SK-N-SH (cell line): Measurements from ENCODE around the gene ST13. TPM values are rescaled to one million over a fixed set of nuclear protein-coding genes. Genes with fewer than 3 reads are reported as not detected.

Source experiments
- CTCF ChIA-PET: fragments of 300-600, 350-600 bp; formaldehyde crosslinking; extraction: SDS; loops from one replicate; lab custom pipeline; 2021; lab: Yijun Ruan, JAX
- POLR2A ChIA-PET: fragments of 350-600 bp; sonication (Branson Sonifier 250); formaldehyde crosslinking; extraction: SDS; loops from one replicate; lab custom pipeline; 2020; ENCODE audit warnings: antibody characterized with exemption, inconsistent platforms; lab: Yijun Ruan, JAX
- DNase-seq: peaks from one replicate; pipeline ENCODE4 v3.0.0; 2012
- H2AFZ ChIP-seq: fragments of 200-600 bp; sonication (generic); 2 replicates; pipeline ENCODE4 v1.8.1; 2016; ENCODE audit warnings: antibody characterized with exemption, mild to moderate bottlenecking, low read depth
- H3F3A ChIP-seq: fragments of 200-600 bp; sonication (generic); replicated peaks from 2 replicates; pipeline ENCODE3; 2016; ENCODE audit warnings: antibody characterized with exemption, mild to moderate bottlenecking; ENCODE audit not compliant: insufficient read depth
- H3K27ac ChIP-seq, 2 experiments: fragments of 200-500 bp in 1 of 2; fragments of 200-600 bp in 1 of 2; sonication (Bioruptor generic) in 1 of 2; sonication (generic), shearing (Covaris generic) in 1 of 2; 2 replicates each; pipeline versions ENCODE4 v1.5.1 to v1.6.1; 2014 to 2016; ENCODE audit warnings: low read depth in 2 of 2, inconsistent platforms in 1 of 2, low read length in 1 of 2, mild to moderate bottlenecking in 1 of 2, mixed read lengths in 1 of 2
- H3K27me3 ChIP-seq: fragments of 200-600 bp; sonication (generic), shearing (Covaris generic); 2 replicates; pipeline ENCODE4 v1.6.1; 2016; ENCODE audit warnings: mixed run types; ENCODE audit not compliant: insufficient read depth
- H3K36me3 ChIP-seq, 2 experiments: fragments of 200-500 bp in 1 of 2; fragments of 200-600 bp in 1 of 2; sonication (Bioruptor generic) in 1 of 2; sonication (generic) in 1 of 2; replicated peaks in 1 of 2; 2 replicates each; pipeline versions ENCODE3 to v1.5.1; 2014 to 2016; ENCODE audit warnings: low read length in 1 of 2, mild to moderate bottlenecking in 1 of 2; ENCODE audit not compliant: insufficient read depth in 2 of 2, control insufficient read depth in 1 of 2
- H3K4me1 ChIP-seq, 2 experiments: fragments of 200-500 bp in 1 of 2; fragments of 200-600 bp in 1 of 2; sonication (Bioruptor generic) in 1 of 2; sonication (generic), shearing (Covaris generic) in 1 of 2; 2 replicates each; pipeline versions ENCODE4 v1.5.1 to v1.6.1; 2014 to 2016; ENCODE audit warnings: low read depth in 1 of 2, low read length in 1 of 2, mixed run types in 1 of 2; ENCODE audit not compliant: insufficient read depth in 2 of 2, control insufficient read depth in 1 of 2
- H3K4me2 ChIP-seq: fragments of 200-600 bp; sonication (generic), shearing (Covaris generic); 2 replicates; pipeline ENCODE4 v1.6.1; 2017; ENCODE audit warnings: mixed run types
- H3K4me3 ChIP-seq, 2 experiments: fragments of 200-500 bp in 1 of 2; fragments of 200-600 bp in 1 of 2; sonication (Bioruptor generic) in 1 of 2; sonication (generic), shearing (Covaris generic) in 1 of 2; 2 replicates each; pipeline versions ENCODE4 v1.5.1 to v1.8.1; 2014 to 2016; ENCODE audit warnings: low read depth in 2 of 2, inconsistent platforms in 1 of 2, low read length in 1 of 2, mild to moderate bottlenecking in 1 of 2, mixed read lengths in 1 of 2, moderate library complexity in 1 of 2
- H3K79me2 ChIP-seq: fragments of 200-600 bp; sonication (generic); 2 replicates; pipeline ENCODE4 v1.8.1; 2017; ENCODE audit warnings: mild to moderate bottlenecking; ENCODE audit not compliant: insufficient read depth
- H3K9ac ChIP-seq: fragments of 200-600 bp; sonication (generic); 2 replicates; pipeline ENCODE4 v1.6.1; 2017; ENCODE audit warnings: mixed run types
- H3K9me2 ChIP-seq: fragments of 200-600 bp; sonication (generic); 2 replicates; pipeline ENCODE4 v1.6.1; 2017; ENCODE audit warnings: mixed run types
- H3K9me3 ChIP-seq: fragments of 200-600 bp; sonication (generic); 2 replicates; pipeline ENCODE4 v1.6.1; 2017; ENCODE audit warnings: mixed run types, mild to moderate bottlenecking, moderate library complexity
- H4K20me1 ChIP-seq: fragments of 200-600 bp; sonication (generic); 2 replicates; pipeline ENCODE4 v1.6.1; 2017; ENCODE audit warnings: mild to moderate bottlenecking, mixed run types; ENCODE audit not compliant: insufficient read depth
- CHD2 ChIP-seq: fragments of 150-350 bp; IDR thresholded peaks from 2 replicates; pipeline ENCODE4 v1.6.1; 2018; ENCODE audit warnings: low read length; ENCODE audit not compliant: partially characterized antibody
- CTCF ChIP-seq: fragments of 200-600 bp; sonication (generic); IDR thresholded peaks from 2 replicates; pipeline ENCODE4 v1.6.1; 2017; ENCODE audit warnings: antibody characterized with exemption, mild to moderate bottlenecking, moderate library complexity
- ELF1 ChIP-seq: IDR thresholded peaks from 2 replicates; pipeline ENCODE4 v1.4.0; 2012
- EP300 ChIP-seq, 2 experiments: IDR thresholded peaks; 2 replicates each; pipeline versions ENCODE4 v1.4.0 to v1.6.1; 2012; ENCODE audit warnings: borderline replicate concordance in 1 of 2, low read depth in 1 of 2, low read length in 1 of 2
- FOSL2 ChIP-seq: IDR thresholded peaks from 2 replicates; pipeline ENCODE4 v1.4.0; 2012; ENCODE audit warnings: low read depth, mild to moderate bottlenecking, moderate library complexity, borderline replicate concordance
- GABPA ChIP-seq: IDR thresholded peaks from 2 replicates; pipeline ENCODE4 v1.4.0; 2012; ENCODE audit warnings: low read depth, mild to moderate bottlenecking
- GATA2 ChIP-seq: sonication (generic); formaldehyde crosslinking; IDR thresholded peaks from 2 replicates; pipeline ENCODE4 v1.5.0; 2020; ENCODE audit warnings: mild to moderate bottlenecking, missing genetic modification reagents
- JUND ChIP-seq: IDR thresholded peaks from 2 replicates; pipeline ENCODE4 v1.4.0; 2012
- MAX ChIP-seq: IDR thresholded peaks from 2 replicates; pipeline ENCODE4 v1.4.0; 2012; ENCODE audit warnings: low read depth
- NRF1 ChIP-seq: IDR thresholded peaks from 2 replicates; pipeline ENCODE4 v1.6.1; 2012; ENCODE audit warnings: low read depth, mild to moderate bottlenecking, low read length
- RAD21 ChIP-seq: IDR thresholded peaks from 2 replicates; pipeline ENCODE4 v1.6.1; 2012; ENCODE audit warnings: mild to moderate bottlenecking, low read length
- TAF1 ChIP-seq: IDR thresholded peaks from 2 replicates; pipeline ENCODE4 v1.6.1; 2012; ENCODE audit warnings: low read depth, mild to moderate bottlenecking, low read length, moderate library complexity, borderline replicate concordance
- TCF12 ChIP-seq: IDR thresholded peaks from 2 replicates; pipeline ENCODE4 v1.4.0; 2012
- USF1 ChIP-seq: IDR thresholded peaks from 2 replicates; pipeline ENCODE4 v1.4.0; 2012; ENCODE audit warnings: low read depth, borderline replicate concordance
- ZBTB33 ChIP-seq: IDR thresholded peaks from 2 replicates; pipeline ENCODE4 v1.4.0; 2012; ENCODE audit warnings: low read depth, borderline replicate concordance
- WGBS: methylation state at CpG from one replicate; pipeline ENCODE4 v1.1.6; 2017; ENCODE audit warnings: low lambda C conversion rate; 5-methylcytosine and 5-hydroxymethylcytosine counted together
- polyA plus RNA-seq, 3 experiments: library from polyadenylated mRNA; depleted of rRNA; stranded (reverse); fragments of >200 nt; gene quantifications; 2 replicates each; pipeline ENCODE4 v1.2.3, GENCODE V29; 2012

The ST13 gene
- 66.0 and 72.3 TPM in 2 replicates for polyA plus RNA-seq (2012; rRNA removed)
- polyA plus RNA-seq (2012; cell fraction: cytosol; rRNA removed): 85.1 and 117 TPM in 2 replicates
- polyA plus RNA-seq (2012; cell fraction: nucleus; rRNA removed): 14.9 and 34.6 TPM in 2 replicates

- POLR2A ChIA-PET: interaction anchor here (0.6 to 0.7 kb wide), 2 partner anchors 42 to 205 kb away, joined by 3 read pairs; no protein-coding TSS in a partner anchor
- Histone ChIP-seq H3K27ac (peak within 1 kb of the TSS; percentile 93 to 95), H4K20me1 (peaks cover 32% of the 10 kb centered on the region; the same call in 1 of the 2 replicates), H3K36me3 (peaks cover 0 to 8% of the 10 kb centered on the region in 2 experiments), H3F3A (no peaks in the 10 kb centered on the region), H2AFZ (peak within 1 kb of the TSS; percentile 66; the same call in 1 of the 2 replicates), H3K9me3 (no peaks in the 10 kb centered on the region), H3K9me2 (no peaks in the 10 kb centered on the region), H3K27me3 (no peaks in the 10 kb centered on the region), H3K4me2 (peak within 1 kb of the TSS; percentile 83), H3K4me1 (peaks cover 0 to 9% of the 10 kb centered on the region in 2 experiments; a peak in 3 of 4 replicates), H3K4me3 (peak within 1 kb of the TSS; percentile 76 to 77), H3K9ac (peak within 1 kb of the TSS; percentile 95)
- DNase-seq: peak; percentile 87
- 0% methylated on average over 20 of the region's 63 CpGs for WGBS
- TF ChIP-seq CTCF (peak; percentile 37), NRF1 (peak; percentile 37; the same call in 1 of the 2 replicates), TCF12 (no peak), USF1 (peak; percentile 83), GATA2 (CRISPR knock-in tag) (no peak), TAF1 (peak; percentile 20; the same call in 1 of the 2 replicates), EP300 (IDR thresholded peaks at IDR 0.05; ENCODE audit: borderline replicate concordance in 1 of 2, low read depth in 1 of 2, low read length in 1 of 2) (peak in 1 of 2 experiments; percentile 27; a peak in 2 of 4 replicates), ELF1 (peak; percentile 35; the same call in 1 of the 2 replicates), GABPA (peak; percentile 85), MAX (peak; percentile 35)
- TF ChIP-seq, all 33 proteins: peak for 8
- CTCF ChIA-PET: interaction anchor here (1.8 kb wide), 1 partner anchor 66 kb away, joined by 6 read pairs; no protein-coding TSS in a partner anchor
- peaks cover 91% of the 10 kb centered on the region for H3K79me2 ChIP-seq
These were observed at the start of gene ST13, which contains the start of gene XPNPEP3 for GRCh38 chr22:40856513-40857308. Gene ST13 (minus strand): TSS chr22:40856639. CDS start chr22:40856540, 99 bp downstream. Gene XPNPEP3 (plus strand): TSS chr22:40857148. CDS start chr22:40857182, 34 bp downstream.

- no peaks in the 10 kb centered on the region for H3K79me2 ChIP-seq
- H3K27ac ChIP-seq: no peak overlapping the region
- no peaks in the 10 kb centered on the region for H3K9me3 ChIP-seq
- 100% methylated on average over 1 of the region's 1 CpG for WGBS
- no peaks in the 10 kb centered on the region for H4K20me1 ChIP-seq
- POLR2A ChIA-PET: no interaction called here
- H3K36me3 ChIP-seq: no peaks in the 10 kb centered on the region
- no peaks in the 10 kb centered on the region for H3K9me2 ChIP-seq
- no peak overlapping the region for H2AFZ ChIP-seq
- H3K4me2 ChIP-seq: no peak overlapping the region
- no peak overlapping the region for H3K4me3 ChIP-seq
- no peak overlapping the region for H3K9ac ChIP-seq
- H3F3A ChIP-seq: no peaks in the 10 kb centered on the region
- CTCF ChIA-PET: no interaction called here
- TF ChIP-seq JUND (no peak), GABPA (no peak), MAX (no peak), RAD21 (no peak), ZBTB33 (no peak), CHD2 (no peak), FOSL2 (no peak)
- no peaks in the 10 kb centered on the region for H3K27me3 ChIP-seq
- no peak for DNase-seq
- H3K4me1 ChIP-seq: no peaks in the 10 kb centered on the region; a peak in 1 of 4 replicates
These were observed 47.7 kb upstream of the ST13 start for GRCh38 chr22:40904101-40904500.
